Left ventricle myocardium inferior (tissue), 1 donor: Measurements from ENCODE around the gene FAM110A. TPM values are rescaled to one million over a fixed set of nuclear protein-coding genes. Genes with fewer than 3 reads are reported as not detected.
A peak's percentile ranks its signal among the peaks of the same experiment; 100 is the strongest.

Source experiments
- DNase-seq: peaks from one replicate; pipeline ENCODE4 v3.0.0-alpha.2; 2020
- H3K27ac ChIP-seq: fragments of 200-600 bp; replicated peaks from 2 replicates; pipeline ENCODE4 v1.8.0; 2021
- H3K27me3 ChIP-seq: fragments of 200-600 bp; 2 replicates; pipeline ENCODE4 v1.8.0; 2021; ENCODE audit warnings: low read depth
- H3K36me3 ChIP-seq: fragments of 200-600 bp; 2 replicates; pipeline ENCODE4 v1.8.0; 2021
- H3K4me1 ChIP-seq: fragments of 200-600 bp; 2 replicates; pipeline ENCODE4 v1.8.0; 2021
- H3K4me3 ChIP-seq: fragments of 200-600 bp; 2 replicates; pipeline ENCODE4 v1.8.0; 2021; ENCODE audit warnings: mild to moderate bottlenecking, moderate library complexity
- H3K9me3 ChIP-seq: fragments of 200-600 bp; replicated peaks from 2 replicates; pipeline ENCODE4 v1.8.0; 2021
- CTCF ChIP-seq: fragments of 200-600 bp; IDR thresholded peaks from 2 replicates; pipeline ENCODE4 v1.8.0; 2021; ENCODE audit warnings: antibody characterized with exemption, mild to moderate bottlenecking, borderline replicate concordance
- intact Hi-C: fragments of 100-400 bp; cut with micrococcal nuclease; formaldehyde crosslinking; loops from one replicate; pipeline ENCODE4 v1.11.0; 2022
- total RNA-seq: library from RNA; stranded (reverse); fragmentation: NEBNext Ultra II Directional; extraction: Animal tissue kit (Norgen Biotek cat#: 25700); gene quantifications from one replicate; pipeline ENCODE4 v1.2.1, GENCODE V29; 2021
- donor health status: DM: no; HTN: yes; CAD: no; lungs with severe emphysema.

FAM110A gene
- total RNA-seq, 1 donor from 2014 or later, result 2.0 TPM

GRCh38 chr20:879626-880025 lies 46.1 kb downstream of the FAM110A start:
- H3K27ac ChIP-seq, result no peak overlapping the region
- H3K9me3 ChIP-seq, result no peaks in the 10 kb centered on the region
- intact Hi-C loops, result no loop called here
- TF ChIP-seq CTCF, result no peak
- peaks cover 29% of the 10 kb centered on the region for H3K27me3 ChIP-seq
- H3K4me1 ChIP-seq, result no peaks in the 10 kb centered on the region
- no peak for DNase-seq
- no peaks in the 10 kb centered on the region for H3K36me3 ChIP-seq
- H3K4me3 ChIP-seq, result no peak overlapping the region

GRCh38 chr20:881051-881782 lies 47.7 kb downstream of the FAM110A start:
- Histone ChIP-seq H3K27me3 (peaks cover 45% of the 10 kb centered on the region), H3K9me3 (no peaks in the 10 kb centered on the region), H3K36me3 (no peaks in the 10 kb centered on the region), H3K27ac (no peak overlapping the region), H3K4me1 (peaks cover 7% of the 10 kb centered on the region), H3K4me3 (no peak overlapping the region)
- intact Hi-C loops, result no loop called here
- no peak for DNase-seq
- no peak for TF ChIP-seq CTCF

- Histone ChIP-seq H3K27ac (no peak overlapping the region), H3K9me3 (no peaks in the 10 kb centered on the region), H3K27me3 (peaks cover 46% of the 10 kb centered on the region), H3K4me1 (peaks cover 7% of the 10 kb centered on the region), H3K36me3 (no peaks in the 10 kb centered on the region), H3K4me3 (no peak overlapping the region)
- DNase-seq, result no peak
- no peak for TF ChIP-seq CTCF
- intact Hi-C loops, result no loop called here
These were observed 48.2 kb downstream of the FAM110A start for GRCh38 chr20:881783-882144.

GRCh38 chr20:884983-885952 lies 51.8 kb downstream of the FAM110A start:
- H3K27ac ChIP-seq, result no peak overlapping the region
- no peaks in the 10 kb centered on the region for H3K9me3 ChIP-seq
- H3K27me3 ChIP-seq, result peaks cover 46% of the 10 kb centered on the region
- peak; percentile 35 for TF ChIP-seq CTCF
- intact Hi-C loops, result no loop called here
- no peaks in the 10 kb centered on the region for H3K36me3 ChIP-seq
- peaks cover 11% of the 10 kb centered on the region for H3K4me1 ChIP-seq
- H3K4me3 ChIP-seq, result no peak overlapping the region
- DNase-seq, result peak; percentile 57

- Histone ChIP-seq H3K27me3 (peaks cover 38% of the 10 kb centered on the region), H3K36me3 (no peaks in the 10 kb centered on the region), H3K9me3 (no peaks in the 10 kb centered on the region), H3K4me3 (no peak overlapping the region), H3K27ac (no peak overlapping the region), H3K4me1 (peaks cover 26% of the 10 kb centered on the region)
- DNase-seq, result no peak
- intact Hi-C loops, result no loop called here
- TF ChIP-seq CTCF, result no peak
These were observed 53.6 kb downstream of the FAM110A start for GRCh38 chr20:887137-887536.
